Uterus (tissue), 4 donors: ENCODE data around the gene UNC13A. TPM values are rescaled to one million over a fixed set of nuclear protein-coding genes. Genes with fewer than 3 reads are reported as not detected.
"Not testable (repeated sequence)": the region's sequence is repeated elsewhere in the genome, so short reads cannot be mapped to it uniquely, and the experiment has no call there.

ENCODE experiments used
- DNase-seq, 2 donors: peaks; one replicate each; pipeline ENCODE4 v3.0.0-alpha.2; 2019 to 2020
- H3K27ac ChIP-seq, 2 donors: fragments of 200-600 bp; sonication (generic); 1 replicate in 1 of 2; 2 replicates in 1 of 2; pipeline ENCODE4 v1.5.1; 2016 to 2018
- H3K27me3 ChIP-seq, 2 donors: fragments of 200-600 bp; sonication (generic); one replicate each; pipeline ENCODE4 v1.5.1; 2018 to 2019; ENCODE audit warnings: control low read depth in 1 of 2
- H3K36me3 ChIP-seq, 2 donors: fragments of 200-600 bp; sonication (generic); one replicate each; pipeline ENCODE4 v1.5.1; 2019; ENCODE audit warnings: control low read depth in 1 of 2
- H3K4me1 ChIP-seq, 2 donors: fragments of 200-600 bp; sonication (generic); one replicate each; pipeline ENCODE4 v1.5.1; 2018 to 2019; ENCODE audit warnings: control low read depth in 1 of 2
- H3K4me3 ChIP-seq, 2 donors: fragments of 200-600 bp; sonication (generic); 1 replicate in 1 of 2; 2 replicates in 1 of 2; pipeline ENCODE4 v1.5.1; 2018 to 2019; ENCODE audit warnings: mild to moderate bottlenecking in 1 of 2
- H3K9me3 ChIP-seq, 2 donors: fragments of 200-600 bp; sonication (generic); one replicate each; pipeline ENCODE4 v1.5.1; 2019; ENCODE audit warnings: control low read depth in 1 of 2
- CTCF ChIP-seq, 4 experiments: fragments of 200-600 bp in 2 of 4; fragments of 450-650 bp in 2 of 4; sonication (generic) in 2 of 4; IDR thresholded peaks; one replicate each; pipeline ENCODE4 v1.5.1; 2016 to 2019; ENCODE audit warnings: antibody characterized with exemption in 4 of 4, mild to moderate bottlenecking in 2 of 4, moderate library complexity in 1 of 4
- POLR2A ChIP-seq, 2 donors: fragments of 450-650 bp; IDR thresholded peaks; one replicate each; pipeline ENCODE4 v1.6.1; 2016; ENCODE audit warnings: antibody characterized with exemption in 2 of 2, mild to moderate bottlenecking in 1 of 2, moderate library complexity in 1 of 2
- intact Hi-C: fragments of 100-400 bp; cut with DNase I; formaldehyde crosslinking; loops from one replicate; pipeline ENCODE4 v1.15.1; 2023; ENCODE audit warnings: low total_unique reads
- total RNA-seq, 4 donors: library from RNA; depleted of rRNA in 3 of 4; stranded (reverse); fragments of >200 nt in 3 of 4; gene quantifications; one replicate each; pipeline versions ENCODE4 v1.1.0 to v1.2.4, GENCODE V29; 2014 to 2023
- donor health status: DM: yes; HTN: yes; CAD: no.

The UNC13A gene
- total RNA-seq, 4 donors from 2014 or later: 0.21 to 0.35 (median 0.29) TPM; not detected in 1

DNA sequence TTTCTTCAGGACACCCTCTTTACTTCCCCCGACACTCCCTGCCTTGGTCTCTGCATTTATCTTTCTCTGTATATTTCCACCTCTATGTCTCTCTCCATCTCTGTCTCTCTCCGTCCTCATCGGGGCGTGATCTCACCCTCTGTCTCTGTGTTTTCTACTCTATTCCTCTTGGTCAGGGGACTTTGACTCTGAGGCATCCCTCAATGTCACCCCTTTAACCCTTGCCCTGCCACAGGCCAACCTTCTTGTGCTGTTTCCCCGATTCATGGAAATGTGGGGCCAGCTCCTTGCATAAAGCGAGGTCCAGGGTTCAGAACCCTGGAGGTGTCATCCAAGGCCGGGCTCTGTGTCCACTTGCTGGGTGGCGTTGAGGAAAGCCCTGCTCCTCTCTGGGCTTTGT is 85.9 kb downstream of the UNC13A start:
- Histone ChIP-seq H3K36me3 (no peaks in the 10 kb centered on the region), H3K27me3 (peaks cover 0 to 3% of the 10 kb centered on the region in 2 donors)
- intact Hi-C loops: no loop called here

GRCh38 chr19:17601683-17602082 is 86.5 kb downstream of the UNC13A start:
- no peak for DNase-seq
- Histone ChIP-seq H3K36me3 (no peaks in the 10 kb centered on the region), H3K9me3 (no peaks in the 10 kb centered on the region), H3K27me3 (peaks cover 0 to 3% of the 10 kb centered on the region in 2 donors), H3K4me3 (no peak overlapping the region), H3K27ac (no peak overlapping the region), H3K4me1 (peaks cover 0 to 6% of the 10 kb centered on the region in 2 donors)
- no peak for TF ChIP-seq POLR2A (IDR thresholded peaks at IDR 0.05)
- no peak for TF ChIP-seq CTCF (IDR thresholded peaks at IDR 0.05)
- intact Hi-C loops: no loop called here

More for the DNA sequence above, 85.9 kb downstream of the UNC13A start:
- no peak overlapping the region for H3K4me3 ChIP-seq
- H3K9me3 ChIP-seq: no peaks in the 10 kb centered on the region
- TF ChIP-seq CTCF (IDR thresholded peaks at IDR 0.05): no peak
- no peak for TF ChIP-seq POLR2A (IDR thresholded peaks at IDR 0.05)
- no peak for DNase-seq
- H3K27ac ChIP-seq: no peak overlapping the region
- peaks cover 0 to 6% of the 10 kb centered on the region in 2 donors for H3K4me1 ChIP-seq

- intact Hi-C loops: no loop called here
- Histone ChIP-seq H3K27ac (no peak overlapping the region), H3K4me3 (no peak overlapping the region), H3K9me3 (no peaks in the 10 kb centered on the region), H3K36me3 (no peaks in the 10 kb centered on the region), H3K27me3 (no peaks in the 10 kb centered on the region), H3K4me1 (no peaks in the 10 kb centered on the region)
- TF ChIP-seq CTCF (IDR thresholded peaks at IDR 0.05) (no peak), POLR2A (IDR thresholded peaks at IDR 0.05) (no peak)
- no peak for DNase-seq
These were observed 88.4 kb downstream of the UNC13A start for GRCh38 chr19:17599780-17600179.

DNA sequence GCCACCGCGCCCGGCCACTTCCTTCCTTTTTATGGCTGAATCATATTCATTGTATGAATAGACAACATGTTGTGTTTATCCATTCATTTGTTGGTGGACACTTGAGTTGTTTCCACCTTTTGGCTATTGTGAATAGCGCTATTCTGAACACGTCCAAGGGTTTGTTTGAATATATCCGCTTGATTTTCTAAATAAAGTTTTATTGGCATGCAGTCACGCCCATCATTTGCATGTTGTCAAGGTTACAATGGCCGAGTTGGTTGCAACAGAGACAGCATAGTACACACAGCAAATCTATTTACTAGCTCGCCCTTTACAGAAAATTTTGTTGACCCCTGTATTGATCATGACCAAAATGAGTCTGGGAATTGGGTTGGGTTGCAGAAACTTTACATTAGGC is 89.2 kb downstream of the UNC13A start:
- Histone ChIP-seq H3K4me1 (no peaks in the 10 kb centered on the region), H3K27ac (no peak overlapping the region), H3K9me3 (no peaks in the 10 kb centered on the region), H3K27me3 (no peaks in the 10 kb centered on the region), H3K36me3 (no peaks in the 10 kb centered on the region), H3K4me3 (no peak overlapping the region)
- no peak for DNase-seq
- no peak for TF ChIP-seq POLR2A (IDR thresholded peaks at IDR 0.05)
- TF ChIP-seq CTCF (IDR thresholded peaks at IDR 0.05): no peak
- intact Hi-C loops: no loop called here

DNA sequence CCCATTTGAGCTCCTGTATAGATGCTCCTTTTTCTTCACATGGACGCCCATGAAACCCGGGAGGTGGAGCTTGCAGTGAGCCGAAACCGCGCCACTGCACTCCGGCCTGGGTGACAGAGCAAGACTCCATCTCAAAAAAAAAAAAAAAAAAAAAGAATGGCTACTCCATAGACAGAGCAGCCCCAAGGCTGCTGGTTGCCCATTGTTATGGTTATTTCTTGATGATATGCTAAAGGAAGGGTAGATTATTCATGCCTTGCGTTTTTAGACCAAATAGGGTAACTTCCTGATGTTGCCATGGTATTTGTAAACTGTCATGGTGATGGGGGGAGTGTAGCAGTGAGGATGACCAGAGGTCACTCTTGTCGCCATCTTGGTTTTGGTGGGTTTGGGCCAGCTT is 90.1 kb downstream of the UNC13A start:
- intact Hi-C loops, H3K9me3 ChIP-seq, H3K36me3 ChIP-seq, H3K27ac ChIP-seq, H3K27me3 ChIP-seq, H3K4me1 ChIP-seq, DNase-seq, H3K4me3 ChIP-seq: not testable (repeated sequence)

- H3K4me3 ChIP-seq, intact Hi-C loops, H3K27me3 ChIP-seq: not testable (repeated sequence)
These were observed 93.9 kb downstream of the UNC13A start for GRCh38 chr19:17594296-17594695.

More at GRCh38 chr19:17594296-17594695, 93.9 kb downstream of the UNC13A start:
- H3K27ac ChIP-seq, H3K9me3 ChIP-seq, H3K4me1 ChIP-seq, H3K36me3 ChIP-seq, DNase-seq: not testable (repeated sequence)
